HepG2 (cell line): ENCODE measurements around the gene ACTN4. TPM values are rescaled to one million over a fixed set of nuclear protein-coding genes. Genes with fewer than 3 reads are reported as not detected.
A peak's percentile ranks its signal among the peaks of the same experiment; 100 is the strongest.

Source experiments
- EHMT2 ChIP-seq: fragments of 200-600 bp; sonication (generic); IDR thresholded peaks from 2 replicates; pipeline ENCODE4 v1.7.0; 2017; ENCODE audit warnings: antibody characterized with exemption, low read depth, low read length, borderline replicate concordance
- HOXA3 ChIP-seq: sonication (generic); formaldehyde crosslinking; IDR thresholded peaks from 2 replicates; pipeline ENCODE4 v1.5.0; 2020; ENCODE audit warnings: missing genetic modification reagents
- MEF2D ChIP-seq: sonication (generic); formaldehyde crosslinking; IDR thresholded peaks from 2 replicates; pipeline ENCODE4 v1.5.1; 2020; ENCODE audit warnings: mild to moderate bottlenecking, missing genetic modification reagents
- PPARG ChIP-seq: conservative IDR thresholded peaks from 2 replicates; pipeline ENCODE4 v1.6.1; 2016; ENCODE audit warnings: missing biosample characterization, missing genetic modification reagents
- RBM39 ChIP-seq: fragments of 200-400 bp; formaldehyde crosslinking; IDR thresholded peaks from one replicate; pipeline ENCODE4 v1.6.1; 2018; ENCODE audit warnings: antibody characterized with exemption, mild to moderate bottlenecking, low read depth, low read length; ENCODE audit not compliant: poor library complexity, severe bottlenecking
- REPIN1 ChIP-seq: sonication (generic); formaldehyde crosslinking; IDR thresholded peaks from 2 replicates; pipeline ENCODE4 v1.8.0; 2022; ENCODE audit warnings: missing genetic modification reagents, low read depth, mild to moderate bottlenecking, borderline replicate concordance
- TBX2 ChIP-seq: sonication (generic); formaldehyde crosslinking; IDR thresholded peaks from 2 replicates; pipeline ENCODE4 v1.5.0; 2020; ENCODE audit warnings: missing genetic modification reagents, mild to moderate bottlenecking, borderline replicate concordance
- ZBTB20 ChIP-seq: sonication (generic); formaldehyde crosslinking; IDR thresholded peaks from 2 replicates; pipeline ENCODE4 v1.8.1; 2023; ENCODE audit warnings: missing genetic modification reagents, low read depth, mild to moderate bottlenecking, borderline replicate concordance
- ZBTB25 ChIP-seq: IDR thresholded peaks from 2 replicates; pipeline ENCODE4 v1.6.1; 2018; ENCODE audit warnings: missing genetic modification reagents
- ZNF136 ChIP-seq: sonication (generic); formaldehyde crosslinking; IDR thresholded peaks from 2 replicates; pipeline ENCODE4 v1.8.1; 2022; ENCODE audit warnings: low read depth, mild to moderate bottlenecking, moderate library complexity, missing genetic modification reagents
- ZNF281 ChIP-seq: sonication (generic); formaldehyde crosslinking; IDR thresholded peaks from 2 replicates; pipeline ENCODE4 v1.4.0; 2020; ENCODE audit warnings: missing genetic modification reagents, borderline replicate concordance
- ZNF431 ChIP-seq: sonication (generic); formaldehyde crosslinking; IDR thresholded peaks from 2 replicates; pipeline ENCODE4 v1.9.0; 2022; ENCODE audit warnings: missing genetic modification reagents, low read depth, mild to moderate bottlenecking, borderline replicate concordance
- ZNF564 ChIP-seq: sonication (generic); formaldehyde crosslinking; IDR thresholded peaks from 2 replicates; pipeline ENCODE4 v1.8.1; 2023; ENCODE audit warnings: mild to moderate bottlenecking, missing genetic modification reagents
- ZNF709 ChIP-seq: sonication (generic); formaldehyde crosslinking; IDR thresholded peaks from 2 replicates; pipeline ENCODE4 v1.5.0; 2020; ENCODE audit warnings: mild to moderate bottlenecking, missing genetic modification reagents
- ZNF710 ChIP-seq: sonication (generic); formaldehyde crosslinking; IDR thresholded peaks from 2 replicates; pipeline ENCODE4 v1.5.0; 2020; ENCODE audit warnings: mild to moderate bottlenecking, missing genetic modification reagents, borderline replicate concordance
- ZNF724P ChIP-seq: sonication (generic); formaldehyde crosslinking; IDR thresholded peaks from 2 replicates; pipeline ENCODE4 v1.8.0; 2022; ENCODE audit warnings: missing genetic modification reagents, borderline replicate concordance
- polyA plus RNA-seq, 8 experiments: library from polyadenylated mRNA; depleted of rRNA in 3 of 8; stranded (reverse) in 7 of 8; unstranded in 1 of 8; fragments of >200 nt; fragmentation: Illumina TruSeq in 4 of 8; extraction: Trizol in 4 of 8; gene quantifications; 2 replicates each; pipeline versions ENCODE4 v1.2.1 to v1.2.3, GENCODE V29; 2011 to 2016; ENCODE audit warnings: low read depth in 4 of 8, missing spikeins in 1 of 8, mixed read lengths in 1 of 8; ENCODE audit not compliant: insufficient read depth in 1 of 8
- total RNA-seq, 5 experiments: library from RNA; depleted of rRNA; stranded (reverse); fragments of >200 nt; fragmentation: Illumina TruSeq; extraction: Trizol; gene quantifications; 2 replicates each; pipeline ENCODE4 v1.2.3, GENCODE V29; 2016; ENCODE audit warnings: low read depth in 1 of 5
- TF ChIP-seq, protein P1 (sequence below), 2 experiments: sonication (generic) in 1 of 2; formaldehyde crosslinking in 1 of 2; IDR thresholded peaks; 2 replicates each; pipeline versions ENCODE4 v1.4.0 to v1.6.1; 2016 to 2020; ENCODE audit warnings: borderline replicate concordance in 1 of 2, low read depth in 1 of 2, mild to moderate bottlenecking in 1 of 2, missing genetic modification reagents in 1 of 2

ACTN4 gene
- total and polyA plus RNA-seq, 2 of the 13 experiments (the other 11 are each of a cell fraction or from before 2014, with no cell fraction given) = 171 to 192 TPM

DNA sequence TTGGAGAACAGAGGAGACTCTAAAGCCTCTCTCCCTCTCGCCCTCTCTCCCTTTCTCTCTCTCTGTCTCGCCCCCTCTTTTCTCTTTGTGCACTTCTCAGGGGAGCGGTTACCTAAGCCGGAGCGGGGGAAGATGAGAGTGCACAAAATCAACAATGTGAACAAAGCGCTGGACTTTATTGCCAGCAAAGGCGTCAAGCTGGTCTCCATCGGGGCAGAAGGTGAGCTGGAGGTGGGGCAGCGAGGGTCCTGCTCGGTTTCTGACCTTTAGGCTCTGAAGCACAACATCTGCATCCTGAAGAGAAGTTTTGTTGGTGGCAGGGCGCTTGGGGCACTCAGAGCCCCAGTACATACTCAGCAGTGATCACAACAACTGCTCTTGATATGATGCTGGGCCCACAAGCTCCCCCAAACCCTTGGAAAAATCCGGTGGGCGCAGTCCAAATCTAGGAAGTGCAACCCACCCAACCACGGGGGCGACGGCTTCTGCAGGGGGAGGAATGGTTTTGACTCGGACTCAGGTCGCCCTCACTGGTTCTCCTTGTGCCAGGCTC, 53.5 kb downstream of the ACTN4 start (continued):
- TF ChIP-seq ZNF710 (CRISPR knock-in tag) (peak; percentile 93), ZNF724P (CRISPR knock-in tag) (0 out of 2 replicates have a peak, but pooled peaks have one; percentile 20), MEF2D (0 out of 2 replicates have a peak, but pooled peaks have one; percentile 14), REPIN1 (CRISPR knock-in tag) (0 out of 2 replicates have a peak, but pooled peaks have one; percentile 22), RBM39 (no peak), ZNF281 (CRISPR knock-in tag) (peak; percentile 69; the same call in 1 of the 2 replicates), ZNF431 (CRISPR knock-in tag) (no peak), ZBTB20 (CRISPR knock-in tag) (0 out of 2 replicates have a peak, but pooled peaks have one; percentile 6), EHMT2 (no peak), ZNF564 (peak; percentile 32; the same call in 1 of the 2 replicates), ZNF136 (CRISPR knock-in tag) (no peak), PPARG (CRISPR knock-in tag) (0 out of 2 replicates have a peak, but pooled peaks have one; percentile 21), ZNF709 (0 out of 2 replicates have a peak, but pooled peaks have one; percentile 26), HOXA3 (CRISPR knock-in tag) (peak; percentile 14; the same call in 1 of the 2 replicates), ZBTB25 (no peak), TBX2 (peak; percentile 81; the same call in 1 of the 2 replicates)
- TF ChIP-seq, protein P1, sequence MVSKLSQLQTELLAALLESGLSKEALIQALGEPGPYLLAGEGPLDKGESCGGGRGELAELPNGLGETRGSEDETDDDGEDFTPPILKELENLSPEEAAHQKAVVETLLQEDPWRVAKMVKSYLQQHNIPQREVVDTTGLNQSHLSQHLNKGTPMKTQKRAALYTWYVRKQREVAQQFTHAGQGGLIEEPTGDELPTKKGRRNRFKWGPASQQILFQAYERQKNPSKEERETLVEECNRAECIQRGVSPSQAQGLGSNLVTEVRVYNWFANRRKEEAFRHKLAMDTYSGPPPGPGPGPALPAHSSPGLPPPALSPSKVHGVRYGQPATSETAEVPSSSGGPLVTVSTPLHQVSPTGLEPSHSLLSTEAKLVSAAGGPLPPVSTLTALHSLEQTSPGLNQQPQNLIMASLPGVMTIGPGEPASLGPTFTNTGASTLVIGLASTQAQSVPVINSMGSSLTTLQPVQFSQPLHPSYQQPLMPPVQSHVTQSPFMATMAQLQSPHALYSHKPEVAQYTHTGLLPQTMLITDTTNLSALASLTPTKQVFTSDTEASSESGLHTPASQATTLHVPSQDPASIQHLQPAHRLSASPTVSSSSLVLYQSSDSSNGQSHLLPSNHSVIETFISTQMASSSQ (IDR thresholded peaks at IDR 0.05; ENCODE audit: low read depth) = 0 out of 2 replicates have a peak, but pooled peaks have one; percentile 32
- TF ChIP-seq, protein P1 (CRISPR knock-in tag; IDR thresholded peaks at IDR 0.05; ENCODE audit: borderline replicate concordance) = no peak
